Prostate gland (tissue), 2 donors: ENCODE data around the gene ACTL7A. TPM values are rescaled to one million over a fixed set of nuclear protein-coding genes. Genes with fewer than 3 reads are reported as not detected.

Source experiments
- DNase-seq: peaks from one replicate; pipeline ENCODE4 v3.0.0-alpha.2; 2019; ENCODE audit warnings: low spot score
- H3K27ac ChIP-seq, 2 donors: fragments of 200-600 bp; sonication (generic); 2 replicates each; pipeline ENCODE4 v1.5.1; 2017 to 2019
- H3K27me3 ChIP-seq: fragments of 200-600 bp; sonication (generic); replicated peaks from 2 replicates; pipeline ENCODE4 v1.5.1; 2019; ENCODE audit not compliant: insufficient read depth
- H3K36me3 ChIP-seq, 2 donors: fragments of 200-600 bp; sonication (generic); 1 replicate in 1 of 2; 2 replicates in 1 of 2; pipeline versions ENCODE4 v1.5.1 to v1.8.1; 2017 to 2019
- H3K4me1 ChIP-seq: fragments of 200-600 bp; sonication (generic); replicated peaks from 2 replicates; pipeline ENCODE4 v1.5.1; 2019
- H3K4me3 ChIP-seq, 2 donors: fragments of 200-600 bp; sonication (generic); 2 replicates each; pipeline ENCODE4 v1.5.1; 2017 to 2019
- H3K9me3 ChIP-seq: fragments of 200-600 bp; sonication (generic); 2 replicates; pipeline ENCODE4 v1.5.1; 2017
- POLR2A ChIP-seq: fragments of 450-650 bp; IDR thresholded peaks from one replicate; pipeline ENCODE4 v1.6.1; 2016; ENCODE audit warnings: antibody characterized with exemption, mild to moderate bottlenecking
- POLR2AphosphoS5 ChIP-seq: sonication (generic); formaldehyde crosslinking; IDR thresholded peaks from one replicate; pipeline ENCODE4 v1.6.1; 2017; ENCODE audit warnings: antibody characterized with exemption
- WGBS: methylation state at CpG from one replicate; pipeline ENCODE4 v1.1.5; 2018; 5-methylcytosine and 5-hydroxymethylcytosine counted together
- intact Hi-C: fragments of 100-400 bp; cut with DNase I; formaldehyde crosslinking; loops from one replicate; pipeline ENCODE4 v1.14.2; 2022
- total RNA-seq, 2 donors: library from RNA; depleted of rRNA; stranded (reverse); fragments of >200 nt; gene quantifications; one replicate each; pipeline ENCODE4 v1.1.0, GENCODE V29; 2016
- TF ChIP-seq, protein P1 (sequence below), 4 experiments: fragments of 200-600 bp in 2 of 4; fragments of 450-650 bp in 2 of 4; sonication (generic) in 2 of 4; IDR thresholded peaks; 1 replicate in 3 of 4; 2 replicates in 1 of 4; pipeline ENCODE4 v1.5.1; 2016 to 2019; ENCODE audit warnings: antibody characterized with exemption in 4 of 4, mild to moderate bottlenecking in 2 of 4, moderate library complexity in 2 of 4

The ACTL7A gene
- total RNA-seq, 2 donors from 2014 or later: 10.1 TPM; not detected in 1

DNA sequence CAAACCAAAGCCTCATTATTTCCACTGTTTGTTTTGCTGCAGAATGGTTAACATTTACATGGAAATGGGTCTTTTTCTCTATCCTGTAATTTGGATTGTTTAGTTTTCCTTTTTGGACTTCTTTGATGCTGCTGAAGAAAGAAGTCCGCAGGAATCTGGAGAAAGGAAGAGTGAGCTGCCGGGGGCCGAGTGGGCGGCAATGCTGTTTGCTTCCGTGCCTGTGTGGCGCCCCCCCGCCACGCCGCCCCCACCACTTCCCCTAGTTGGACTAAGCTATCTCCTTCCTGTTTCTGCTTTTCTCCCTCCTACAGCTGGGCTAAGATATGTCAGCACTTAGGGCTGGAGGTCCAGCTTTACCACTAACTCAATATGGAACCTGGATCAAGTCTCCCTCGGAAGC, 46.0 kb upstream of the ACTL7A start:
- no peaks in the 10 kb centered on the region for H3K9me3 ChIP-seq
- intact Hi-C loops: no loop called here
- 68% methylated on average over 10 of the region's 10 CpGs for WGBS
- H3K27ac ChIP-seq: no peak overlapping the region
- TF ChIP-seq POLR2AphosphoS5: no peak
- TF ChIP-seq, protein P1, sequence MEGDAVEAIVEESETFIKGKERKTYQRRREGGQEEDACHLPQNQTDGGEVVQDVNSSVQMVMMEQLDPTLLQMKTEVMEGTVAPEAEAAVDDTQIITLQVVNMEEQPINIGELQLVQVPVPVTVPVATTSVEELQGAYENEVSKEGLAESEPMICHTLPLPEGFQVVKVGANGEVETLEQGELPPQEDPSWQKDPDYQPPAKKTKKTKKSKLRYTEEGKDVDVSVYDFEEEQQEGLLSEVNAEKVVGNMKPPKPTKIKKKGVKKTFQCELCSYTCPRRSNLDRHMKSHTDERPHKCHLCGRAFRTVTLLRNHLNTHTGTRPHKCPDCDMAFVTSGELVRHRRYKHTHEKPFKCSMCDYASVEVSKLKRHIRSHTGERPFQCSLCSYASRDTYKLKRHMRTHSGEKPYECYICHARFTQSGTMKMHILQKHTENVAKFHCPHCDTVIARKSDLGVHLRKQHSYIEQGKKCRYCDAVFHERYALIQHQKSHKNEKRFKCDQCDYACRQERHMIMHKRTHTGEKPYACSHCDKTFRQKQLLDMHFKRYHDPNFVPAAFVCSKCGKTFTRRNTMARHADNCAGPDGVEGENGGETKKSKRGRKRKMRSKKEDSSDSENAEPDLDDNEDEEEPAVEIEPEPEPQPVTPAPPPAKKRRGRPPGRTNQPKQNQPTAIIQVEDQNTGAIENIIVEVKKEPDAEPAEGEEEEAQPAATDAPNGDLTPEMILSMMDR (IDR thresholded peaks at IDR 0.05): no peak
- TF ChIP-seq POLR2A: no peak
- H3K4me3 ChIP-seq: no peak overlapping the region
- H3K27me3 ChIP-seq: no peaks in the 10 kb centered on the region
- no peak for DNase-seq
- H3K4me1 ChIP-seq: no peaks in the 10 kb centered on the region
- H3K36me3 ChIP-seq: no peaks in the 10 kb centered on the region

- no peak for DNase-seq
- intact Hi-C loops: no loop called here
- Histone ChIP-seq H3K4me3 (no peak overlapping the region), H3K9me3 (no peaks in the 10 kb centered on the region), H3K27ac (no peak overlapping the region), H3K4me1 (no peaks in the 10 kb centered on the region), H3K27me3 (no peaks in the 10 kb centered on the region), H3K36me3 (no peaks in the 10 kb centered on the region)
- TF ChIP-seq, protein P1 (IDR thresholded peaks at IDR 0.05): no peak
- no peak for TF ChIP-seq POLR2AphosphoS5
- TF ChIP-seq POLR2A: no peak
- WGBS: 93% methylated on average over 3 of the region's 3 CpGs
Observed at GRCh38 chr9:108823829-108824228, 38.2 kb upstream of the ACTL7A start.

DNA sequence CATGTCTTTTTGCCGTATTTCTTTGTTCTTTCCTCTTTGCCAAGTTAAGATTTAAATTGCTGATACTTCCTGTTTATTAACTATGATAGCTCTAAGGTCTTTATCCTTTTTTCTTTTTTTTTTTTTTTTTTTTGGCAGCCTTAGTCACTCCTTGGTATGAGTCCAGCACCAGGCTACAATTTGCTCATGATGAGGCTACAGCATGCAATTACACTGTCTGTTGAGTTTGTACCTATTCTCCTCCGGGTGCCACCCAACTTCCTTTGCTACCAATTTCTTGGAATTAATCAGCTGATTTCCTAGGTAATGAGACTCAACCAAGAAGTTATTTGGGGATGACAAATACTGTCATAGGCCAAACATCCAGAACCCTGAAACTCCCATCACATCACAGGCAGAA, 31.8 kb upstream of the ACTL7A start:
- 58% methylated on average over 2 of the region's 2 CpGs for WGBS
- intact Hi-C loops: no loop called here
- DNase-seq: no peak

GRCh38 chr9:108831496-108832178, 30.4 kb upstream of the ACTL7A start:
- intact Hi-C loops: no loop called here
- no peaks in the 10 kb centered on the region for H3K9me3 ChIP-seq

More for the DNA sequence above, 31.8 kb upstream of the ACTL7A start:
- H3K27me3 ChIP-seq: no peaks in the 10 kb centered on the region
- no peaks in the 10 kb centered on the region for H3K4me1 ChIP-seq
- no peak overlapping the region for H3K4me3 ChIP-seq
- H3K27ac ChIP-seq: no peak overlapping the region
- H3K9me3 ChIP-seq: no peaks in the 10 kb centered on the region
- TF ChIP-seq, protein P1 (IDR thresholded peaks at IDR 0.05): no peak
- no peak for TF ChIP-seq POLR2A
- no peak for TF ChIP-seq POLR2AphosphoS5
- no peaks in the 10 kb centered on the region for H3K36me3 ChIP-seq

DNA sequence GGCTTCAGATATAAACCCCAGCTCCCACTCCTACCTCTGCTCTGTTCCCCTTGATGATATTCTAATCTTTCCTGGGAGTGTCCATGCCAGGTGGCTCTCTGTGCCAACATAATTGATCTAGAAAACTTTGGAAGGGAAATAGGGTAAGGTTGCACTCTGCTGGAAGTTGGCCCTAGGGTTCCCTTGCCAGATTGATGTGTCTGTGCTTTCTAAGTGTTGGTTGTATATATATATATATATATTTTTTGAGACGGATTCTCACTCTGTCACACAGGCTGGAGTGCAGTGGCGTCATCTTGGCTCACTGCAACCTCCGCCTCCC, 29.9 kb upstream of the ACTL7A start:
- Histone ChIP-seq H3K9me3 (no peaks in the 10 kb centered on the region), H3K4me3 (no peak overlapping the region), H3K4me1 (no peaks in the 10 kb centered on the region), H3K27ac (no peak overlapping the region), H3K27me3 (no peaks in the 10 kb centered on the region), H3K36me3 (no peaks in the 10 kb centered on the region)
- 98% methylated on average over 3 of the region's 3 CpGs for WGBS
- DNase-seq: no peak
- no peak for TF ChIP-seq POLR2AphosphoS5
- TF ChIP-seq POLR2A: no peak
- TF ChIP-seq, protein P1 (IDR thresholded peaks at IDR 0.05): no peak
- intact Hi-C loops: no loop called here

More at GRCh38 chr9:108831496-108832178, 30.4 kb upstream of the ACTL7A start:
- TF ChIP-seq, protein P1 (IDR thresholded peaks at IDR 0.05): no peak
- TF ChIP-seq POLR2AphosphoS5: no peak
- no peak for TF ChIP-seq POLR2A
- no peak overlapping the region for H3K4me3 ChIP-seq
- DNase-seq: no peak
- no peaks in the 10 kb centered on the region for H3K27me3 ChIP-seq
- 79% methylated on average over 1 of the region's 1 CpG for WGBS
- no peaks in the 10 kb centered on the region for H3K4me1 ChIP-seq
- H3K36me3 ChIP-seq: no peaks in the 10 kb centered on the region
- H3K27ac ChIP-seq: no peak overlapping the region
